Thymus (tissue), 11 donors: ENCODE results near the gene PARS2. TPM values are rescaled to one million over a fixed set of nuclear protein-coding genes. Genes with fewer than 3 reads are reported as not detected.

ENCODE experiments used
- DNase-seq, 9 donors: peaks; one replicate each; pipeline ENCODE4 v3.0.0-alpha.2; 2013; ENCODE audit warnings: low spot score in 9 of 9, low read depth in 6 of 9, missing footprints in 1 of 9
- H3K27ac ChIP-seq, 2 donors: one replicate each; pipeline ENCODE4 v1.5.1; 2013; ENCODE audit warnings: control low read depth in 1 of 2, low read depth in 1 of 2, low read length in 1 of 2, mild to moderate bottlenecking in 1 of 2, moderate library complexity in 1 of 2
- H3K27me3 ChIP-seq, 2 donors: one replicate each; pipeline ENCODE4 v1.5.1; 2013; ENCODE audit warnings: low read length in 1 of 2; ENCODE audit not compliant: control insufficient read depth in 2 of 2, insufficient read depth in 1 of 2
- H3K36me3 ChIP-seq, 2 donors: one replicate each; pipeline ENCODE4 v1.5.1; 2013; ENCODE audit warnings: low read length in 1 of 2, mild to moderate bottlenecking in 1 of 2, moderate library complexity in 1 of 2; ENCODE audit not compliant: control insufficient read depth in 2 of 2, insufficient read depth in 2 of 2
- H3K4me1 ChIP-seq, 2 donors: one replicate each; pipeline ENCODE4 v1.5.1; 2013; ENCODE audit warnings: low read length in 2 of 2; ENCODE audit not compliant: control insufficient read depth in 2 of 2, insufficient read depth in 2 of 2
- H3K4me3 ChIP-seq, 2 donors: one replicate each; pipeline ENCODE4 v1.5.1; 2013; ENCODE audit warnings: low read length in 2 of 2, control low read depth in 1 of 2, mild to moderate bottlenecking in 1 of 2
- H3K9me3 ChIP-seq, 2 donors: one replicate each; pipeline ENCODE4 v1.5.1; 2013; ENCODE audit warnings: low read length in 1 of 2, mild to moderate bottlenecking in 1 of 2; ENCODE audit not compliant: control insufficient read depth in 2 of 2, insufficient read depth in 1 of 2
- WGBS: extraction: QIAGEN DNeasy Blood & Tissue Kit; methylation state at CpG from one replicate; pipeline ENCODE4 v1.1.7; 2013; 5-methylcytosine and 5-hydroxymethylcytosine counted together
- polyA plus RNA-seq: library from polyadenylated mRNA; stranded (reverse); fragments of 200-250 nt; gene quantifications from one replicate; pipeline ENCODE4 v1.2.3, GENCODE V29; 2013
- total RNA-seq: library from RNA; stranded (reverse); fragments of 120-200 nt; gene quantifications from one replicate; pipeline ENCODE4 v1.2.4, GENCODE V29; 2013
- donor health status: healthy.

The PARS2 gene
- total and polyA plus RNA-seq, 2 donors, result 2.3 to 4.4 TPM

DNA sequence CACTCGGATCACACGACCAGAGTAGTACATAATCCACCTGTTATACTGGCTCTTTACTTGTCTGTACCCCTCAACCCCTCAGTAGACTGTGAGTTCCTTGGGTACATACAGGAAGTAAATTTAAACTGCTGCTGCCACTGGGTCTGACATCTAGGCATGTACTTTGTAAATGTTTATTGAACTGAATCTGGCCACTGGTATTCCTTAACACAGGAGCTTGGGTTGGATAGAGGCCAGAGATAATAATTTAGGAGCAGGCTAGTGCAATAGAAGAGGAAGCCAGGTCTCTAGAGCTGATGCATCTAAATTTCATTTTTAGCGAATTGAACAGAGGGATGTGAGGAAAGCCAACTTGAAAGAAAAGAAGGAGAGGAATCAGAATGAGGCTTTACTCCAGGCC lies 36.3 kb downstream of the PARS2 start:
- peaks cover 42 to 57% of the 10 kb centered on the region in 2 donors for H3K36me3 ChIP-seq

GRCh38 chr1:54724771-54725170 lies 39.6 kb downstream of the PARS2 start:
- H3K4me3 ChIP-seq, result no peak overlapping the region
- no peak for DNase-seq
- no peaks in the 10 kb centered on the region for H3K4me1 ChIP-seq
- no peaks in the 10 kb centered on the region for H3K27me3 ChIP-seq
- H3K27ac ChIP-seq, result no peak overlapping the region
- WGBS, result 98% methylated on average over 1 of the region's 1 CpG
- peaks cover 33 to 58% of the 10 kb centered on the region in 2 donors for H3K36me3 ChIP-seq
- peaks cover 2 to 6% of the 10 kb centered on the region in 2 donors for H3K9me3 ChIP-seq

More for the DNA sequence above, 36.3 kb downstream of the PARS2 start:
- no peaks in the 10 kb centered on the region for H3K27me3 ChIP-seq
- no peak overlapping the region for H3K27ac ChIP-seq
- no peak for DNase-seq
- 96% methylated on average over 3 of the region's 3 CpGs for WGBS
- H3K9me3 ChIP-seq, result peaks cover 2 to 6% of the 10 kb centered on the region in 2 donors
- H3K4me1 ChIP-seq, result no peaks in the 10 kb centered on the region
- no peak overlapping the region for H3K4me3 ChIP-seq

DNA sequence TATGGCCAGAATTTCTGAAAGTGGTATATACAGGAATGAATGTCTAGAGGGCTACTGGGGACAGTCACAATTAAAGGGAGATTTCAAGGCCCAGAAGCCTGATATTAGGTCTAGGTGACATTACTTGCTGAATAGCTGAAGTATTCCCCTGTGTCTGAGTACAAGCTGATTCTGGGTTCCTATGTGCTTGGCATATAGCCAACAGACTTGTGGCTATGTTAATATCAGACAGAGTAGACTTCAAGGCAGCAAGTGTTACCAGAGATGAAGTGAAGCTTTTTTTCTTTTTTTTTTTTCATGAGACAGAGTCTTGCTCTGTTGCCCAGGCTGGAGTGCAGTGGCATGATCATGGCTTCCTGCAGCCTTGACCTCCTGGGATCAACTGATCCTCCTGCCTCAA lies 40.3 kb downstream of the PARS2 start:
- no peak overlapping the region for H3K27ac ChIP-seq
- H3K9me3 ChIP-seq, result peaks cover 2 to 6% of the 10 kb centered on the region in 2 donors
- H3K27me3 ChIP-seq, result no peaks in the 10 kb centered on the region
- DNase-seq, result no peak
- no peak overlapping the region for H3K4me3 ChIP-seq
- H3K4me1 ChIP-seq, result no peaks in the 10 kb centered on the region
- peaks cover 28 to 61% of the 10 kb centered on the region in 2 donors for H3K36me3 ChIP-seq

GRCh38 chr1:54721719-54722118 lies 42.6 kb downstream of the PARS2 start:
- DNase-seq, result no peak
- Histone ChIP-seq H3K4me3 (no peak overlapping the region), H3K9me3 (peaks cover 2 to 6% of the 10 kb centered on the region in 2 donors), H3K4me1 (peaks cover 0 to 2% of the 10 kb centered on the region in 2 donors), H3K27me3 (no peaks in the 10 kb centered on the region), H3K27ac (no peak overlapping the region), H3K36me3 (peaks cover 15 to 57% of the 10 kb centered on the region in 2 donors)

GRCh38 chr1:54716299-54717047 lies 47.9 kb downstream of the PARS2 start:
- DNase-seq, result no peak

DNA sequence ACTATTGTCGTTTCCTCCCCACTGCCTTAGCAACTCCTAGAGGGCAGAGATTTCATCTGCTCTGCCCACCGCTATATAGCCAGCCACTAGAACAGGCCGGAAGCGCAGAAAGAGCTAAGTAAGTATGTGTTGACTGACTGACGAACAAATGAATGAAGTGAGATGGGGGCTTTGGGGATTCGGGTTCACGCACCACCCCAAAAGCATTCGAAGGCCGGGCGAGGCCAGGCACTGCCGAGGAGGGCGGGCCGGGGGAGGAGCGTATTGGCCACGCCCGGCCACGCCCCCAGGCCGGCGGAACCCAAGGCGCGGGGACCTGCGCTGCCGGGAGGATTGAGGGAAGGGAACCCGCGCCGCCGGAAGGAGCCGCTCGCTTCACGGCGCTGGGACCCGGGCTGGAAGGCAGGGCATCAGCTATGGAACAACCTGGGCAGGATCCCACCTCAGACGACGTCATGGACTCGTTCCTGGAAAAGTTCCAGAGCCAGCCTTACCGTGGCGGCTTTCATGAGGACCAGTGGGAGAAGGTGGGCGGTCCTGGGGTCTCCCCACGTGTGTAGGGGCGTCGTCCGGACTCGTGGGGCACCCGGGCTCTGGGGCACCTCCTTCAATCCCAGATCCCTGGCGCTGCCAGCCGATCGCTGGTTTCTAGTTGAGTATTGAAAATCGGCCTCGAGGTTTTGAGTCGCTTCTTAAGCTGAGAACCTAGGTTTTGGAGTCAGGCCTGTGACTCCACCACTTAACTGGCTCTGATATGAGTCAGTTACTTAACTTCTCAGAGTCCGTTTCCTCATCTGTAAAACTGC lies 48.6 kb downstream of the PARS2 start, which contains the start of gene TTC4:
Gene TTC4, plus strand, starts transcription at position 369 of the 806 bp plus-strand sequence. Its CDS starts 48 bp downstream, at position 417.
- H3K9me3 ChIP-seq, result no peaks in the 10 kb centered on the region
- no peaks in the 10 kb centered on the region for H3K27me3 ChIP-seq
- peak within 1 kb of the TSS in 1 of 2 donors; percentile 86 for H3K27ac ChIP-seq
- H3K4me1 ChIP-seq, result peaks cover 11% of the 10 kb centered on the region in 2 donors
- DNase-seq, result peak; percentile 44 to 91 (median 72)
- H3K36me3 ChIP-seq, result peaks cover 0 to 12% of the 10 kb centered on the region in 2 donors
- peak within 1 kb of the TSS; percentile 96 to 97 for H3K4me3 ChIP-seq
- under 1% methylated on average over 51 of the region's 51 CpGs for WGBS

More at GRCh38 chr1:54716299-54717047, 47.9 kb downstream of the PARS2 start:
- no peaks in the 10 kb centered on the region for H3K27me3 ChIP-seq
- peak overlapping the region in 1 of 2 donors; percentile 70 for H3K27ac ChIP-seq
- H3K4me3 ChIP-seq, result peak overlapping the region; percentile 96 to 97
- no peaks in the 10 kb centered on the region for H3K9me3 ChIP-seq
- peaks cover 11% of the 10 kb centered on the region in 2 donors for H3K4me1 ChIP-seq
- peaks cover 0 to 14% of the 10 kb centered on the region in 2 donors for H3K36me3 ChIP-seq
- 56% methylated on average over 8 of the region's 8 CpGs for WGBS

GRCh38 chr1:54714881-54715492 lies 49.3 kb downstream of the PARS2 start:
- Histone ChIP-seq H3K27ac (peak overlapping the region in 1 of 2 donors; percentile 86), H3K36me3 (peaks cover 0 to 12% of the 10 kb centered on the region in 2 donors), H3K27me3 (no peaks in the 10 kb centered on the region), H3K4me1 (peaks cover 11% of the 10 kb centered on the region in 2 donors), H3K9me3 (no peaks in the 10 kb centered on the region), H3K4me3 (peak overlapping the region; percentile 96 to 97)
- DNase-seq, result peak in 1 of 9 donors; percentile 0
- WGBS, result 97% methylated on average over 7 of the region's 7 CpGs

DNA sequence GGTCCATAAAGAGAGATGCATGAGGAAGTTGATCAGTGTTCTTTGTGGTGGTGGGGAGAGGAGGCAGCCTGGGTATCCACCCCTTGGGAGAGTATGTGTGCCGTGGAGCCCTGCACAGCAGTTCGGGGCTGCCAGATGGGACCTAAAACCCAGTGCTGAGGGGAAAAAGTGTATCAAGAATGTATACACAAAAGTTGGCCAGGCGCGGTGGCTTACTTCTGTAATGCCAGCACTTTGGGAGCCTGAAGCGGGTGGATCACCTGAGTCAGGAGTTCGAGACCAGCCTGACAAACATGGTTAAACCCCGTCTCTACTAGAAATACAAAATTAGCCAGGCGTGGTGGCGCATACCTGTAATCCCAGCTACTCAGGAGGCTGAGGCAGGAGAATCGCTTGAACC lies 52.8 kb downstream of the PARS2 start:
- Histone ChIP-seq H3K36me3 (no peaks in the 10 kb centered on the region), H3K27ac (no peak overlapping the region), H3K27me3 (no peaks in the 10 kb centered on the region), H3K4me3 (no peak overlapping the region), H3K9me3 (no peaks in the 10 kb centered on the region), H3K4me1 (peaks cover 8 to 11% of the 10 kb centered on the region in 2 donors)
- WGBS, result 91% methylated on average over 10 of the region's 10 CpGs
- no peak for DNase-seq
